ENCODE measurements around the gene MCUB.

DNA sequence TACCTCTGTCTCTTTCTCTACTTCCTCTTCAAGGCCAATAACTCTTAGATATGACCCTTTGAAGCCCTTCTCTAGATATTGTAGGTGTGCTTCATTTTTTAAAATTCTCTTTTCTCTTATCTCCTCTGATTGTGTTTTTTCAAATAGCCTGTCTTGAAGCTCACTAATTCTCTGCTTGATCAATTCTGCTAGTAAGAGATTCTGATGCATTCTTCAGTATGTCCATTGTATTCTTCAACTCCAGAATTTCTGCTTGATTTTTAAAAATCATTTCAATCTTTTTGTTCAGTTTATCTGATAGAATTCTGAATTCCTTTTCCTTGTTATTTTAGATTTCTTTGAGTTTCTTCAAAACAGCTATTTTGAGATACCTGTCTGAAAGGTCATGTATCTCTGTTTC lies 47.9 kb downstream of the MCUB start:
- TF ChIP-seq, protein P1, sequence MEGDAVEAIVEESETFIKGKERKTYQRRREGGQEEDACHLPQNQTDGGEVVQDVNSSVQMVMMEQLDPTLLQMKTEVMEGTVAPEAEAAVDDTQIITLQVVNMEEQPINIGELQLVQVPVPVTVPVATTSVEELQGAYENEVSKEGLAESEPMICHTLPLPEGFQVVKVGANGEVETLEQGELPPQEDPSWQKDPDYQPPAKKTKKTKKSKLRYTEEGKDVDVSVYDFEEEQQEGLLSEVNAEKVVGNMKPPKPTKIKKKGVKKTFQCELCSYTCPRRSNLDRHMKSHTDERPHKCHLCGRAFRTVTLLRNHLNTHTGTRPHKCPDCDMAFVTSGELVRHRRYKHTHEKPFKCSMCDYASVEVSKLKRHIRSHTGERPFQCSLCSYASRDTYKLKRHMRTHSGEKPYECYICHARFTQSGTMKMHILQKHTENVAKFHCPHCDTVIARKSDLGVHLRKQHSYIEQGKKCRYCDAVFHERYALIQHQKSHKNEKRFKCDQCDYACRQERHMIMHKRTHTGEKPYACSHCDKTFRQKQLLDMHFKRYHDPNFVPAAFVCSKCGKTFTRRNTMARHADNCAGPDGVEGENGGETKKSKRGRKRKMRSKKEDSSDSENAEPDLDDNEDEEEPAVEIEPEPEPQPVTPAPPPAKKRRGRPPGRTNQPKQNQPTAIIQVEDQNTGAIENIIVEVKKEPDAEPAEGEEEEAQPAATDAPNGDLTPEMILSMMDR (IDR thresholded peaks at IDR 0.05), result no peak
- TF ChIP-seq POLR2A (IDR thresholded peaks at IDR 0.05), result no peak

Measured in testis (tissue), 2 donors.